ENCODE measurements around the gene P3H1.
"Not testable (repeated sequence)": the region's sequence is repeated elsewhere in the genome, so short reads cannot be mapped to it uniquely, and the experiment has no call there.

DNA sequence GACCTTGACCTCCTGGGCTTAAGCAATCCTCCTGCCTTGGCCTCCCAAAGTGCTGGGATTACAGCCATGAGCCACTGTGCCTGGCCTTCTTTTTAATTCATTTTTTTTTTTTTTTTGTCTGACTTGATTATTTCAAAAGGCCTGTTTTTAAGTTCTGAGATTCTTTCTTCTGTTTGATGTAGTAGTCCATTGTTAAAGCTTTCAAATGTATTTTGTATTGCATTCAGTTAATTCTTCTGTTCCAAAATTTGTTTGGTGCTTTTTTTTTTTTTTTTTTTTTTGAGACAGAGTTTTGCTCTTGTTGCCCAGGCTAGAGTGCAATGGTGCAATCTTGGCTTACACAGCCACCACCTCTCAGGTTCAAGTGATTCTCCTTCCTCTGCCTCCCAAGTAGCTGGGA is 52.4 kb downstream of the P3H1 start:
- not testable (repeated sequence) for TF ChIP-seq POLR2A (IDR thresholded peaks at IDR 0.05)
- TF ChIP-seq, protein P1, sequence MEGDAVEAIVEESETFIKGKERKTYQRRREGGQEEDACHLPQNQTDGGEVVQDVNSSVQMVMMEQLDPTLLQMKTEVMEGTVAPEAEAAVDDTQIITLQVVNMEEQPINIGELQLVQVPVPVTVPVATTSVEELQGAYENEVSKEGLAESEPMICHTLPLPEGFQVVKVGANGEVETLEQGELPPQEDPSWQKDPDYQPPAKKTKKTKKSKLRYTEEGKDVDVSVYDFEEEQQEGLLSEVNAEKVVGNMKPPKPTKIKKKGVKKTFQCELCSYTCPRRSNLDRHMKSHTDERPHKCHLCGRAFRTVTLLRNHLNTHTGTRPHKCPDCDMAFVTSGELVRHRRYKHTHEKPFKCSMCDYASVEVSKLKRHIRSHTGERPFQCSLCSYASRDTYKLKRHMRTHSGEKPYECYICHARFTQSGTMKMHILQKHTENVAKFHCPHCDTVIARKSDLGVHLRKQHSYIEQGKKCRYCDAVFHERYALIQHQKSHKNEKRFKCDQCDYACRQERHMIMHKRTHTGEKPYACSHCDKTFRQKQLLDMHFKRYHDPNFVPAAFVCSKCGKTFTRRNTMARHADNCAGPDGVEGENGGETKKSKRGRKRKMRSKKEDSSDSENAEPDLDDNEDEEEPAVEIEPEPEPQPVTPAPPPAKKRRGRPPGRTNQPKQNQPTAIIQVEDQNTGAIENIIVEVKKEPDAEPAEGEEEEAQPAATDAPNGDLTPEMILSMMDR (IDR thresholded peaks at IDR 0.05) = not testable (repeated sequence)

Data from uterus (tissue), 2 donors.